Measurements from ENCODE around the gene PILRA.
"Not testable (repeated sequence)": the region's sequence is repeated elsewhere in the genome, so short reads cannot be mapped to it uniquely, and the experiment has no call there.

PILRA gene

GRCh38 chr7:100358027-100358856 lies 15.0 kb upstream of the PILRA start, which contains the start of gene PILRB:
Gene PILRB (plus strand): TSS chr7:100358117. CDS start chr7:100358303, 186 bp downstream.
- no peak for DNase-seq

- DNase-seq, result no peak
Measured at GRCh38 chr7:100358857-100359212, 14.5 kb upstream of the PILRA start.

GRCh38 chr7:100360135-100360854 lies 13.0 kb upstream of the PILRA start:
- no peak for DNase-seq

- DNase-seq, result no peak
Measured at GRCh38 chr7:100363098-100363497, 10.2 kb upstream of the PILRA start.

- not testable (repeated sequence) for DNase-seq
Measured at GRCh38 chr7:100363797-100364196, 9.5 kb upstream of the PILRA start.

GRCh38 chr7:100364480-100364879 lies 8.8 kb upstream of the PILRA start:
- DNase-seq, result no peak

GRCh38 chr7:100365998-100366367 lies 7.3 kb upstream of the PILRA start:
- DNase-seq, result not testable (repeated sequence)

GRCh38 chr7:100366411-100367250 lies 6.7 kb upstream of the PILRA start:
- no peak for DNase-seq

- no peak for DNase-seq
Measured at GRCh38 chr7:100367251-100367620, 6.1 kb upstream of the PILRA start.

GRCh38 chr7:100367676-100368613 lies 5.3 kb upstream of the PILRA start:
- no peak for DNase-seq

GRCh38 chr7:100369105-100369504 lies 4.2 kb upstream of the PILRA start:
- DNase-seq, result no peak

- DNase-seq, result no peak
Measured at GRCh38 chr7:100370303-100370702, 3.0 kb upstream of the PILRA start.

GRCh38 chr7:100370746-100371145 lies 2.5 kb upstream of the PILRA start:
- no peak for DNase-seq

- DNase-seq, result no peak
Measured at GRCh38 chr7:100371561-100372171, 1.6 kb upstream of the PILRA start.

GRCh38 chr7:100372256-100372655 lies 1.0 kb upstream of the PILRA start:
- DNase-seq, result no peak

GRCh38 chr7:100372694-100373093 lies 593 bp upstream of the PILRA start:
- no peak for DNase-seq

- not testable (repeated sequence) for DNase-seq
Measured at GRCh38 chr7:100373870-100374598, 747 bp downstream of the PILRA start.

- DNase-seq, result no peak
Measured at GRCh38 chr7:100374601-100375000, 1.3 kb downstream of the PILRA start.

GRCh38 chr7:100376066-100376465 lies 2.8 kb downstream of the PILRA start:
- DNase-seq, result no peak

GRCh38 chr7:100378114-100378755 lies 4.9 kb downstream of the PILRA start:
- no peak for DNase-seq

- no peak for DNase-seq
Measured at GRCh38 chr7:100380196-100380595, 6.9 kb downstream of the PILRA start.
